ENCODE measurements around the gene CIB4.
"Not testable (repeated sequence)": the region's sequence is repeated elsewhere in the genome, so short reads cannot be mapped to it uniquely, and the experiment has no call there.

Gene CIB4

DNA sequence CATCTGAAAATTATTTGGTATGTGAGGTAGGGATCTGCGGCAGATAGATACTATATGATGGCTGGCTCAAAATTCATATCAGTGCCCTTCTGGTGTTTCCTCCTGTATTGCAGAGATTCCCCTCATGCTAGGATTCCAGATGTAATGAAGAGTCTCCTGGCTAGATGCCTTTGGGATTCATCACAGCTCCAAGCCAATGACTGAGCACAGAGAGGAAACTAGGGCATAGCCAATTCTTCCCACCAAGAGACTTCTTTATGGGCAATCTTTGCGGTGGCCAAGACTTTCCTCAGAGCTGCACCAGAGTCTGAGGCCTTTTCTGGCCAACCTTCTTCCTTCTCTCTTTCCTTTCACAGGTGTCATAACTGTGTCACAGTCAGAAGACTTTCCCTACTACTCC lies 25.5 kb upstream of the CIB4 start:
- H3K27ac ChIP-seq (ENCODE audit: low read length), result no peak overlapping the region
- no peak overlapping the region for H2AFZ ChIP-seq (ENCODE audit: low read depth, low read length)
- H3K4me2 ChIP-seq (ENCODE audit: insufficient read depth, low read length), result no peak overlapping the region
- H3K9ac ChIP-seq (ENCODE audit: low read depth, low read length), result no peak overlapping the region
- no peaks in the 10 kb centered on the region for H3K4me1 ChIP-seq (ENCODE audit: insufficient read depth, low read length)
- TF ChIP-seq CTCF (IDR thresholded peaks at IDR 0.05; ENCODE audit: borderline replicate concordance, extremely low read depth, low read length, poor library complexity, severe bottlenecking) (no peak), EZH2 (IDR thresholded peaks at IDR 0.05; ENCODE audit: borderline replicate concordance, low read depth, low read length, severe bottlenecking) (no peak)
- peaks cover 15% of the 10 kb centered on the region for H3K27me3 ChIP-seq (ENCODE audit: insufficient read depth, low read length, poor library complexity)
- no peaks in the 10 kb centered on the region for H4K20me1 ChIP-seq (ENCODE audit: insufficient read depth, low read length)
- H3K79me2 ChIP-seq (ENCODE audit: insufficient read depth, low read length), result no peaks in the 10 kb centered on the region
- ATAC-seq (ENCODE audit: insufficient read depth, low read depth) (no peak), DNase-seq (no peak)
- no peak overlapping the region for H3K4me3 ChIP-seq (ENCODE audit: low read depth in 1 of 2, low read length in 2 of 2)
- H3K36me3 ChIP-seq (ENCODE audit: insufficient read depth, low read length), result no peaks in the 10 kb centered on the region
- no peaks in the 10 kb centered on the region for H3K9me3 ChIP-seq (ENCODE audit: insufficient read depth, low read length, severe bottlenecking)

GRCh38 chr2:26665296-26665695 lies 24.1 kb upstream of the CIB4 start:
- H3K79me2 ChIP-seq (ENCODE audit: insufficient read depth, low read length); H4K20me1 ChIP-seq (ENCODE audit: insufficient read depth, low read length); ATAC-seq (ENCODE audit: insufficient read depth, low read depth); H3K36me3 ChIP-seq (ENCODE audit: insufficient read depth, low read length); DNase-seq; H3K27ac ChIP-seq (ENCODE audit: low read length); H3K9ac ChIP-seq (ENCODE audit: low read depth, low read length); H3K4me2 ChIP-seq (ENCODE audit: insufficient read depth, low read length); H3K4me3 ChIP-seq (ENCODE audit: low read depth in 1 of 2, low read length in 2 of 2); H2AFZ ChIP-seq (ENCODE audit: low read depth, low read length); H3K9me3 ChIP-seq (ENCODE audit: insufficient read depth, low read length, severe bottlenecking); H3K4me1 ChIP-seq (ENCODE audit: insufficient read depth, low read length): not testable (repeated sequence)
- peaks cover 12% of the 10 kb centered on the region for H3K27me3 ChIP-seq (ENCODE audit: insufficient read depth, low read length, poor library complexity)

DNA sequence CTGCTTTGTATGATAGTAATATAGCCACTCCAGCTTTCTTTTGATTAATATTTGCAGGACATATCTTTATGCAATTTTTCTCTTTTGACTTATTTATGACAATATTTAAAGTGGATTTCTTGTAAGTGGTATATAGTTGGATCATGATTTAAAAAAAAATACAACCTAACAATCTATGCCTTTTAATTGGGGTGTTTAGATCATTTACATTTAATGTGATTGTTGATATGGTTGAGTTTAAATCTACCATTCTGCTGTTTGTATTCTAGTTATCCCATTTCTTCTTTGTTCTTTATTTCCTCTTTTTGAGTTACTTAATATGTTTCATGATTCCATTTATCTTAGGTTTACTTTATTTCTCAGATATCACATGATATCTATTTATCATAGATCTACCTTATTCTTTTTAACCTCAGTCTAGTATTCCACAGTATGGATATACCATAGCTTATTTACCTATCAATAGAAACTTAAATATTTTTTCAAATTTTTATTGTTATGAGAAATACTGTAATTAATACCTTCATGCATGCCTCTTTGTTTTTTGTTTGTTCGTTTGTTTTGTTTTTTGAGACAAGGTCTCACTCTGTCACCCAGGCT lies 19.3 kb upstream of the CIB4 start:
- no peak overlapping the region for H3K27ac ChIP-seq (ENCODE audit: low read length)
- no peak overlapping the region for H3K4me2 ChIP-seq (ENCODE audit: insufficient read depth, low read length)
- no peaks in the 10 kb centered on the region for H3K27me3 ChIP-seq (ENCODE audit: insufficient read depth, low read length, poor library complexity)
- H3K9ac ChIP-seq (ENCODE audit: low read depth, low read length), result no peak overlapping the region
- no peaks in the 10 kb centered on the region for H3K4me1 ChIP-seq (ENCODE audit: insufficient read depth, low read length)
- no peaks in the 10 kb centered on the region for H3K79me2 ChIP-seq (ENCODE audit: insufficient read depth, low read length)
- H3K9me3 ChIP-seq (ENCODE audit: insufficient read depth, low read length, severe bottlenecking), result peaks cover 16% of the 10 kb centered on the region
- H2AFZ ChIP-seq (ENCODE audit: low read depth, low read length), result no peak overlapping the region
- no peaks in the 10 kb centered on the region for H4K20me1 ChIP-seq (ENCODE audit: insufficient read depth, low read length)
- no peaks in the 10 kb centered on the region for H3K36me3 ChIP-seq (ENCODE audit: insufficient read depth, low read length)
- no peak for TF ChIP-seq EZH2 (IDR thresholded peaks at IDR 0.05; ENCODE audit: borderline replicate concordance, low read depth, low read length, severe bottlenecking)
- TF ChIP-seq CTCF (IDR thresholded peaks at IDR 0.05; ENCODE audit: borderline replicate concordance, extremely low read depth, low read length, poor library complexity, severe bottlenecking), result no peak
- H3K4me3 ChIP-seq (ENCODE audit: low read depth in 1 of 2, low read length in 2 of 2), result no peak overlapping the region
- ATAC-seq (ENCODE audit: insufficient read depth, low read depth) (no peak), DNase-seq (no peak)

GRCh38 chr2:26658691-26659346 lies 17.7 kb upstream of the CIB4 start:
- Histone ChIP-seq H3K4me3 (ENCODE audit: low read depth in 1 of 2, low read length in 2 of 2) (no peak overlapping the region), H3K36me3 (ENCODE audit: insufficient read depth, low read length) (no peaks in the 10 kb centered on the region), H3K4me1 (ENCODE audit: insufficient read depth, low read length) (no peaks in the 10 kb centered on the region), H3K79me2 (ENCODE audit: insufficient read depth, low read length) (no peaks in the 10 kb centered on the region), H3K27me3 (ENCODE audit: insufficient read depth, low read length, poor library complexity) (no peaks in the 10 kb centered on the region), H4K20me1 (ENCODE audit: insufficient read depth, low read length) (no peaks in the 10 kb centered on the region), H2AFZ (ENCODE audit: low read depth, low read length) (no peak overlapping the region), H3K27ac (ENCODE audit: low read length) (no peak overlapping the region), H3K9me3 (ENCODE audit: insufficient read depth, low read length, severe bottlenecking) (peaks cover 16% of the 10 kb centered on the region), H3K4me2 (ENCODE audit: insufficient read depth, low read length) (no peak overlapping the region), H3K9ac (ENCODE audit: low read depth, low read length) (no peak overlapping the region)
- no peak for ATAC-seq (ENCODE audit: insufficient read depth, low read depth)
- TF ChIP-seq EZH2 (IDR thresholded peaks at IDR 0.05; ENCODE audit: borderline replicate concordance, low read depth, low read length, severe bottlenecking), result no peak
- no peak for TF ChIP-seq CTCF (IDR thresholded peaks at IDR 0.05; ENCODE audit: borderline replicate concordance, extremely low read depth, low read length, poor library complexity, severe bottlenecking)
- no peak for DNase-seq

All from DND-41 (cell line).